Hematopoietic multipotent progenitor cell treated with erythropoietin and hydrocortisone succinate and interleukin-3 and kit ligand, for 6 days (in vitro differentiated cells): ENCODE results near the gene GATC.

Experiments
- DNase-seq: peaks from one replicate; pipeline ENCODE4 v3.0.0-alpha.2; 2015

Gene GATC

DNA sequence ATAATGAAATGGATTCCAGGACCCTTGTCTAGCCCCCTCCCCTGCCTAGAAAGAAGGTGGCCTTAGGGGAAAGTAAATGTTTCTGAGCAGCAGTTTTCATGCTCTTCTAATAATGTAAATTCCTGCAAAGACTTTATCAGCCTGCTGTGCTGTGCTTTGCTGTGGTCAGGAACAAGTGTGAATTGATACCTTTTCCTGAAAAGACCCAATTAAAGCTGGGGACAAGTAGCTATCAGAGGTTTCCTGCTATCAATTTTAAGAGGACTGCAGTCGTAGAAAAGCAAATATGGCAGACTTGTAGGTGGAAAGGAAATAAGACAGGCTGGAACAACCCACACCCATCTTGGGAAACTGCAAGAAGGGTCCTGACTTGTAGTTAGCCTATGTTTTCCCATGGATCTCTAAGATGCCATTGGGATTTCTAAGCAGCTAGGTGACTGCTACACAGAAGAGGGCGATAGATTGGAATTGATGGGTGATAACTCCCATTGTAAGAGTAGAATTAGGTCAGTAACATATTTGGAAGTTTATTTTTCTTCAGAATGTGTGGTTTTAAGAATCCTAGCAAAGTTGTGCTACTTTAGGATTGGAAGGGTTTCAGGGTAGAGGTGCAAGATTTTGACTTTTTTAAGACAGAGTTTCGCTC is 52.7 kb downstream of the GATC start:
- DNase-seq = no peak

DNA sequence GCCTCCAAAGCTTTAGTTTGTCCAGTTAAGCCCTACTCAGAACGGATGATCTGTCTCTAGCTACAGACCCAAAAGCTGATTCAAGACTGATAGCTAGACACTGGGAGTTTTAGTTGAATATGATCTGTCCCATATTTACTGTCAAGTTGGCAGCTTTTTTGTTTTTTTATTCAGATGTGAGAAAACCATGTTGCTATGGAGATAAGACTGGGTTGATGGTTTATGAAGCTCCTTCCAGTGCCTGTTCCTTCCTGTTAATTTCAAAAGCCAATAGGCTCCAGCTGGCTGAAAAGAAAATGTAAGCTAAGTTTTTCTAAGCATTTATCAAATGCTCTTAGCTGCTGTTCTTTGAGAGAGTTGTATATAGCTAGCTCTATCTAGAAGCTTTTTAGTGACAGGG is 54.3 kb downstream of the GATC start:
- DNase-seq = no peak

DNA sequence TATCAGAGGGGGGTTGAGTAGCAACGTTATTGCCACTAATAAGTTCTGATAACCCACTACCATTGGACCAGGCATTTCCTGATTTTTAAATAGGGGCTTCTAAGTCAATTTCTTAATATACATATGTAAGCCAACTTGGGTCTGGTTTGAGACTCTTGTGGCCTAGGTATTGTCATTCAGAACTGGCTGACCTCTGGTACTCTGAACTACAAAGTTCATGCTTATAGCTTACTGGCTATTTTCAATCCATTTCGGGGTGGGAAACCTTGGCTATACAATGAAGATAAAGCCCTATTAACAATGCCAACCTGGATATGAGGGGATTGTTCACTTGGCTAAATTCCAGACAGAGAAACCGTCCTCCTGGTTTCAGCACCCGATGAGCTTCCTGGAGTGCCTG is 58.3 kb downstream of the GATC start:
- DNase-seq = no peak

DNA sequence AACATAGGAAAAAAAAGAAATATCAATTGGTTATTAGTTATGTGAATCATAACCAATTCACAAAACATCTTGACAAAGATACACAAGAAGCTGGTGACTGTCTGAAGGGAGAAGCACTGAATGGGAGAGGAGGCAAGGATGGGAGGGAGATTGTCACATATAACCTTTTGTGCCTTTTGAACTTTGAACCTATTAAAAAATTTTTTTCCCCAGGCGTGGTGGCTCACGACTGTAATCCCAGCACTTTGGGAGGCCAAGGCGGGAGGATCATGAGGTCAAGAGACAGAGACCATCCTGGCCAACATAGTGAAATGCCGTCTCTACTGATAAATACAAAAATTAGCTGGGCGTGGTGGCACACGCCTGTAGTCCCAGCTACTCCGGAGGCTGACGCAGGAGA is 62.3 kb downstream of the GATC start:
- DNase-seq = no peak
